GM12801 (cell line): ENCODE measurements around the gene TRIM14.

Source experiments
- TF ChIP-seq, protein P1 (sequence below): IDR thresholded peaks from one replicate; pipeline ENCODE4 v1.5.1; 2011; ENCODE audit warnings: control low read depth; ENCODE audit not compliant: insufficient read length; ENCODE audit errors: extremely low read depth

TRIM14 gene, protein sequence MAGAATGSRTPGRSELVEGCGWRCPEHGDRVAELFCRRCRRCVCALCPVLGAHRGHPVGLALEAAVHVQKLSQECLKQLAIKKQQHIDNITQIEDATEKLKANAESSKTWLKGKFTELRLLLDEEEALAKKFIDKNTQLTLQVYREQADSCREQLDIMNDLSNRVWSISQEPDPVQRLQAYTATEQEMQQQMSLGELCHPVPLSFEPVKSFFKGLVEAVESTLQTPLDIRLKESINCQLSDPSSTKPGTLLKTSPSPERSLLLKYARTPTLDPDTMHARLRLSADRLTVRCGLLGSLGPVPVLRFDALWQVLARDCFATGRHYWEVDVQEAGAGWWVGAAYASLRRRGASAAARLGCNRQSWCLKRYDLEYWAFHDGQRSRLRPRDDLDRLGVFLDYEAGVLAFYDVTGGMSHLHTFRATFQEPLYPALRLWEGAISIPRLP

DNA sequence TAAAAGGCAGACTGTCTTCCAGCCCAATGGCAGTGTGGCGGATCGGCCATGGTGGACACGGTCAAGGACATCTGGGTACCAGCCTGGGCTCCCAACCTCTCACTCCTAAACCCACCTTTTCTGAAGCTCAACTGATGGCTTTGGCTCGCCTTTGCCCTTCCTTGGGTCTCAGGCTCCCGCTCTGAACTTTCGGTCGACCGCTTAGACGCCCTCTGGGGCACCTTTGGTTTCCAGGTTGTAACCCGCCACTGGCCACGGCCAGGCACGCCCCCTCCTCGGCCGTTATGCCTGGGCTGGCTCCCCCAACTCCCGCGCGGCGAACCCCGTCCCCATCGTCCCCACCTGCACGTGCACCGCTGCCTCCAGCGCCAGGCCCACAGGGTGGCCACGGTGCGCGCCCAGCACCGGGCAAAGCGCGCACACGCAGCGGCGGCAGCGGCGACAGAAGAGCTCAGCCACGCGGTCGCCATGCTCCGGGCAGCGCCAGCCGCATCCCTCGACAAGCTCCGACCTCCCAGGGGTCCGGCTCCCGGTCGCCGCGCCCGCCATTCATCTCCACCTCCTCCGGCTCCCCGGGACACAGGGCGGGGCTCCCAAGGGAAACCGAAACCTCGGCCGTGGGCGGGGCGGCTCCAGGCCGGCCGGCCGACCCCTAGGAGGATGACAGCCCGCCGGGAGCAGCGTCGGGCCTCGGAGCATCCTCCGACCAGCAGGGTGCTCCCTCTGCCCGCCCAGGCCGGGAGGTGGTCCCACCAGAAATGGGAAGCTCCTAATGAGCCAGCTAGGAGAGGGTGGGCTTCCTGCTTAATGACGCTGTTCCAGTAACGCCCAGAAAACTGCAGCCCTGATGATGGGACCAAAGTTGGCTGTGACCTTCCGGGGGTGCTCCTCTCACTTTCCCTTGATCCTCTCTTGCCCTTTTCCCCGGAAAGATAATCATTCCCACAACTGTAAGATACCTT lies at the start of gene TRIM14:
TSS of gene TRIM14 (minus strand) at position 583 of the 962 bp plus-strand sequence. CDS start at position 549, 34 bp downstream.
- TF ChIP-seq, protein P1, sequence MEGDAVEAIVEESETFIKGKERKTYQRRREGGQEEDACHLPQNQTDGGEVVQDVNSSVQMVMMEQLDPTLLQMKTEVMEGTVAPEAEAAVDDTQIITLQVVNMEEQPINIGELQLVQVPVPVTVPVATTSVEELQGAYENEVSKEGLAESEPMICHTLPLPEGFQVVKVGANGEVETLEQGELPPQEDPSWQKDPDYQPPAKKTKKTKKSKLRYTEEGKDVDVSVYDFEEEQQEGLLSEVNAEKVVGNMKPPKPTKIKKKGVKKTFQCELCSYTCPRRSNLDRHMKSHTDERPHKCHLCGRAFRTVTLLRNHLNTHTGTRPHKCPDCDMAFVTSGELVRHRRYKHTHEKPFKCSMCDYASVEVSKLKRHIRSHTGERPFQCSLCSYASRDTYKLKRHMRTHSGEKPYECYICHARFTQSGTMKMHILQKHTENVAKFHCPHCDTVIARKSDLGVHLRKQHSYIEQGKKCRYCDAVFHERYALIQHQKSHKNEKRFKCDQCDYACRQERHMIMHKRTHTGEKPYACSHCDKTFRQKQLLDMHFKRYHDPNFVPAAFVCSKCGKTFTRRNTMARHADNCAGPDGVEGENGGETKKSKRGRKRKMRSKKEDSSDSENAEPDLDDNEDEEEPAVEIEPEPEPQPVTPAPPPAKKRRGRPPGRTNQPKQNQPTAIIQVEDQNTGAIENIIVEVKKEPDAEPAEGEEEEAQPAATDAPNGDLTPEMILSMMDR = no peak

DNA sequence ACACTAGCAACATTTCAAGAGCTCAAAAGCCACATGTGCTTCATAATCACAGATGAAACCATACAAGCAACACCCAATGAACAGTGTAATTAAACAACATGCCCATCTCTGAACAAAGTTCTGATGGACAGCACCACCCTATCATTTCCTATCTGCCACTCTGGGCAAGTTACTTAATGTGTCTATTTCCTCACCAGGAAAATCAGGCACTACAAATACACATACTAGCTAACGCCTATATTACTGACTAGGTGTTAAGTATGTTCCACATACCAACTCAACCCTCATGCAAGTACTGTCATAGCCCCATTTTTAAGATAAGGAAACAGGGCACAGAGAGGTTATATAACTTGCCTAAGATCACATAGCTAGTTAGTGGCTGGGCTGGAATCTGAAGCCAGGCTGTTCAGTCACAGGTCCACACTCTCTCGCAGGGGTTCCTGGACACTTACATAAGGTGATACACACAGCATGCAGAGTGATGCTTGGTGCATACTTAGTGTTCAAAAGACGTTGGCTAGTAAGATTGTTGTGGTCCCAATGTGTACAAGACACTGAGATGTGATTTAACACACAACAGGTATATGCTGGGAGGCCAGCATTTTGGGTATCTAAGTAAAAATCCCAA lies 49.2 kb upstream of the TRIM14 start:
- TF ChIP-seq, protein P1 = no peak

DNA sequence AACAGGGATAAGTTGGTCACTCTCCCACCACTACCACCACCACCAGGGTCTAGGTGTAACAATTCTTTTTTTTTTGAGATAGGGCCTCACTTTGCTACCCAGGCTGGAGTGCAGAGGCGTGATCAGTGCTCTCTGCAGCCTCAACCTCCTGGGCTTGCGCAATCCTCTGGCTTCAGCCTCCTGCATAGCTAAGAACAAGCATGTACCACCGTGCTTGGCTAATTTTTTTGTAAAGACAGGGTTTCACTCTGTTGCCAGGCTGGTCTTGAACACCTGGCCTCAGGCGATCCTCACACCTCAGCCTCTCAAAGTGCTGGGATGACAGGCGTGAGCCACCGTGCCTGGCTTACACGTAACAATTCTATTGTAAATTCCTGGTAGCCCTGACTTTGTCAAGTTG lies 45.9 kb upstream of the TRIM14 start:
- TF ChIP-seq, protein P1 = no peak

DNA sequence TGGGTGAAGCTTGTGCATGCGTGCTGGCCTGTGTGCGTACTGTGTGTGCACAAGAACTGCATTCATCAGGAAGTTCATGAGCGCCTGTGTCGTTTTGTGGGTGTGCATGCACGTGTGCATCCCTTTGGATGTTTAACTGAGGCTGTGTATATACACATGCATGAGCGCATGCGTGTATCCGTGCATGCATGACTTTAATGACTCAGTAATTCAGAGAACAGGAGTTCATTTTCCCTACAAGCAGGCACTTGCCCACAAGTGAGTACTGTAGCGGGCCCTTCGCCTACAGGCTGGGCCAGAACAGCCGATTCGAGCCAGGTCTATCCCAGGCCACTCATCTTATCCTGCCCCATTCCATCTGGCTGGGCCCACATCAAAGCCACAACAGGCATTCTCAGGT lies 43.6 kb upstream of the TRIM14 start:
- TF ChIP-seq, protein P1 = no peak

DNA sequence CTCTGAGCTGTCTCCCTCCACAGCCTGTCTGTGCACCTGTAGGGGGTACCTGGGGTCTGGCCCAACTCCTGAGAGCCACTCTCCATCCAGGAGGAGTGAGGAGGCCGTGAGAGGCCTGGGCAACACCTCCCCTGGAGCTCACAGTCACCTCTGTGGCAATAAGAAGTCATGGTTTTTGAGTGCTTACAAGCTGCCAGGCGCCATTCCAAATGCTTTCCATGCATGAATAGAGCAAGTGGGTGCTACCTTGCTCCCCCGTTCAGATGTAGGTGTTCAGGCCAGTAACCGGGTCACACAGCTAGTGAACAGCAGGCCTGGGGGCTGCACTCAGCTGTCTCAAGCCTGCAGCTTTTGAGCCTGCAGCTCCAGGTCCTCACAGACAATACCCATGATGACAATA lies 42.8 kb upstream of the TRIM14 start:
- TF ChIP-seq, protein P1 = no peak

DNA sequence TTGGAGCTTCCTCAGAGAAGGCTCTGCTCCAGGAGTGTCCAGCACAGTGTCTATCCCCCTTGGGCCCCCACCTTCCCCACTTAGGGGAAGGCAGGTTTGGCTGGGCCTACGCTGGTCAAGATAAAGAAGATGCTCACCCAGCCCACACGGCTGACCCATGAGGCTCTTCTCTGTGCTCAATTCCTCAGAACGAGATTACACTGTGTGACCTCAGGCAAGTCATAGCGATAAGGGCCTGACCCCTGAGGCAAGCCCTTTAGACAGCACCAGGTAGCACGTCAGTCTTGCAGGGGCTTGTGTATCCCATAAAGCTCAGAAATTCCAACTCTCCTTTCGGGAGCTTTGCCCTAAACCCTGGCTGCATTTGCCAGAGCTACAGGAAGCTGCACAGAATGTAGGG lies 40.8 kb upstream of the TRIM14 start:
- TF ChIP-seq, protein P1 = no peak

DNA sequence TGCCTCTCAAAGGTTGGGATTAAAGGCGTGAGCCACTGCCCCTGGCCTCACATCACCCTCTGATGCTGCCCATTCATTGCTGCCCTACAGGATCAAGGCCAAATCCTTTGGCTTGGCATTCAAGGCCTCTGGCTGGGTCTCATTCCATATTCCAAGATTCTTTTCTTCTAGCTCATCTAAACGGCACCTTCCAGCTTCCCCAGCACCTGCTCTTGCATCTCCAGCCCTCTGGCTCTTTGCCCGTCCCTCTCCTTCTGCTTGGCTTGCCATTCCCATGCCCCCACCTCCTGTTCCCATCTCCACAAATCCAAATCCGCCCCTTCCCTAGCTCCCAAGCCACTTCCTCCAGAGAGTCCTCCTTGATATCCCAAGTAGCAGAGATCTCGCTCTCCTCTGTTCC lies 40.3 kb upstream of the TRIM14 start:
- TF ChIP-seq, protein P1 = no peak
